Measurements from ENCODE around the gene LAMTOR1. TPM values are rescaled to one million over a fixed set of nuclear protein-coding genes. Genes with fewer than 3 reads are reported as not detected.

The LAMTOR1 gene
- total and polyA plus RNA-seq, 10 of the 15 experiments (the other 5 are each of a cell fraction or from before 2014, with no cell fraction given) = 58.8 to 141 (median 110) TPM

DNA sequence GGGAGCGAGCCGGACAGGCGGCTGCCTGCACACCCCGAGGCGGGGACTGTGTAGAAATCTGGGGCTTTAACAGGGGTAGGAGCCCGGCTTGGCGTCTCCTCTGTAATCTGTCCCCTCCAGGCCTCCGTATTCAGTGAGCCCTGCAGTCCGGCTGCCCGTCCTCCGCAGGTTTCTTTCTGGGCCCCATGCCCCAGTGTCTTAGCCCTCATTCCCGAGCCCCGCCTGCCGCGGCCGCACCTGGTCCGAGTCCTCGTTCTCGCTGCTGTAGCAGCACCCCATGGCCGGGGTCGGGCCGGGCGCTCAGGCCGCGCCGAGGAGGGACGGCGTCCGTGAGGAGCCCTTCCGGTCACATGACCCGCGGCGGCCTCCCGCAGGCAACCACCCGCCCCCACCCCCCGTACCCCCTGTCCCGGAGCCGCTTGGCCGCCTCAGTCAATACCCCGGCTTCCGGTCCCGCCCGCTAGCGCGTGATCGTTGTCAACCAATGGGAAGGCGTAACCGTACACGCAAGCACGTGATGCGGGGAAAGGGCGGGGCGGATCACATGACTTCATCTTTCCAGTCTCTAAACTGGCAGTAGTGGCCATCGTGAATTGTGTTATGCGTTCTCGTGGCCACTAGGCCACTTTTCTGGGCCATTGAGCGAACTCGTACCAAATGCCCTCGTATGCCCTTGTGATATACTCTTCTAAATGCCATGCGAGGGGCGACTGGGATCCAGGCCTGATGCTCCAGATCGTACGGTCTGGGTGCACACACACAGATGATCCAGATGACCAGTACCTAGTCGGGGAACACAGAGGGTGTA lies at the start of gene LAMTOR1 (continued):
- TF ChIP-seq, protein P1, sequence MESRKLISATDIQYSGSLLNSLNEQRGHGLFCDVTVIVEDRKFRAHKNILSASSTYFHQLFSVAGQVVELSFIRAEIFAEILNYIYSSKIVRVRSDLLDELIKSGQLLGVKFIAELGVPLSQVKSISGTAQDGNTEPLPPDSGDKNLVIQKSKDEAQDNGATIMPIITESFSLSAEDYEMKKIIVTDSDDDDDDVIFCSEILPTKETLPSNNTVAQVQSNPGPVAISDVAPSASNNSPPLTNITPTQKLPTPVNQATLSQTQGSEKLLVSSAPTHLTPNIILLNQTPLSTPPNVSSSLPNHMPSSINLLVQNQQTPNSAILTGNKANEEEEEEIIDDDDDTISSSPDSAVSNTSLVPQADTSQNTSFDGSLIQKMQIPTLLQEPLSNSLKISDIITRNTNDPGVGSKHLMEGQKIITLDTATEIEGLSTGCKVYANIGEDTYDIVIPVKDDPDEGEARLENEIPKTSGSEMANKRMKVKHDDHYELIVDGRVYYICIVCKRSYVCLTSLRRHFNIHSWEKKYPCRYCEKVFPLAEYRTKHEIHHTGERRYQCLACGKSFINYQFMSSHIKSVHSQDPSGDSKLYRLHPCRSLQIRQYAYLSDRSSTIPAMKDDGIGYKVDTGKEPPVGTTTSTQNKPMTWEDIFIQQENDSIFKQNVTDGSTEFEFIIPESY (IDR thresholded peaks at IDR 0.05) = no peak
- TF ChIP-seq STAT3 (IDR thresholded peaks at IDR 0.05; ENCODE audit: low read depth, low read length) (no peak), CHD1 (IDR thresholded peaks at IDR 0.05; ENCODE audit: low read depth, low read length) (no peak), RAD51 (IDR thresholded peaks at IDR 0.05) (peak; percentile 99), SMC3 (IDR thresholded peaks at IDR 0.05; ENCODE audit: borderline replicate concordance, low read length) (no peak), MTA3 (IDR thresholded peaks at IDR 0.05; ENCODE audit: borderline replicate concordance, low read length) (no peak), ZSCAN29 (IDR thresholded peaks at IDR 0.05) (no peak), WRNIP1 (IDR thresholded peaks at IDR 0.05; ENCODE audit: borderline replicate concordance, low read depth, low read length) (no peak), POLR2AphosphoS2 (IDR thresholded peaks at IDR 0.05; ENCODE audit: low read depth, low read length) (no peak), SP1 (IDR thresholded peaks at IDR 0.05; ENCODE audit: low read depth, low read length) (peak; percentile 80), SREBF1 (IDR thresholded peaks at IDR 0.05; ENCODE audit: low read length) (no peak), KLF5 (IDR thresholded peaks at IDR 0.05; ENCODE audit: partially characterized antibody) (peak; percentile 64), NR2F1 (conservative IDR thresholded peaks at IDR 0.05) (peak; percentile 54), NFYA (IDR thresholded peaks at IDR 0.05; ENCODE audit: borderline replicate concordance, low read depth, low read length) (no peak), NFYB (IDR thresholded peaks at IDR 0.05; ENCODE audit: insufficient read depth, low read depth, low read length) (peak; percentile 62; the same call in 1 of the 2 replicates), ZNF384 (IDR thresholded peaks at IDR 0.05; ENCODE audit: borderline replicate concordance, low read depth, low read length) (no peak), GATAD2B (conservative IDR thresholded peaks at IDR 0.05; ENCODE audit: low read depth) (no peak), IKZF1 (conservative IDR thresholded peaks at IDR 0.05) (peak; percentile 73), TCF3 (IDR thresholded peaks at IDR 0.05; ENCODE audit: borderline replicate concordance, insufficient read depth, low read depth, low read length) (peak; percentile 78), EP300 (IDR thresholded peaks at IDR 0.05; ENCODE audit: borderline replicate concordance in 1 of 2, control insufficient read depth in 1 of 2, low read depth in 2 of 2, low read length in 2 of 2) (peak in 1 of 2 experiments; percentile 17; a peak in 1 of 4 replicates), ESRRA (IDR thresholded peaks at IDR 0.05; ENCODE audit: low read length) (no peak)
- TF ChIP-seq, protein P2, sequence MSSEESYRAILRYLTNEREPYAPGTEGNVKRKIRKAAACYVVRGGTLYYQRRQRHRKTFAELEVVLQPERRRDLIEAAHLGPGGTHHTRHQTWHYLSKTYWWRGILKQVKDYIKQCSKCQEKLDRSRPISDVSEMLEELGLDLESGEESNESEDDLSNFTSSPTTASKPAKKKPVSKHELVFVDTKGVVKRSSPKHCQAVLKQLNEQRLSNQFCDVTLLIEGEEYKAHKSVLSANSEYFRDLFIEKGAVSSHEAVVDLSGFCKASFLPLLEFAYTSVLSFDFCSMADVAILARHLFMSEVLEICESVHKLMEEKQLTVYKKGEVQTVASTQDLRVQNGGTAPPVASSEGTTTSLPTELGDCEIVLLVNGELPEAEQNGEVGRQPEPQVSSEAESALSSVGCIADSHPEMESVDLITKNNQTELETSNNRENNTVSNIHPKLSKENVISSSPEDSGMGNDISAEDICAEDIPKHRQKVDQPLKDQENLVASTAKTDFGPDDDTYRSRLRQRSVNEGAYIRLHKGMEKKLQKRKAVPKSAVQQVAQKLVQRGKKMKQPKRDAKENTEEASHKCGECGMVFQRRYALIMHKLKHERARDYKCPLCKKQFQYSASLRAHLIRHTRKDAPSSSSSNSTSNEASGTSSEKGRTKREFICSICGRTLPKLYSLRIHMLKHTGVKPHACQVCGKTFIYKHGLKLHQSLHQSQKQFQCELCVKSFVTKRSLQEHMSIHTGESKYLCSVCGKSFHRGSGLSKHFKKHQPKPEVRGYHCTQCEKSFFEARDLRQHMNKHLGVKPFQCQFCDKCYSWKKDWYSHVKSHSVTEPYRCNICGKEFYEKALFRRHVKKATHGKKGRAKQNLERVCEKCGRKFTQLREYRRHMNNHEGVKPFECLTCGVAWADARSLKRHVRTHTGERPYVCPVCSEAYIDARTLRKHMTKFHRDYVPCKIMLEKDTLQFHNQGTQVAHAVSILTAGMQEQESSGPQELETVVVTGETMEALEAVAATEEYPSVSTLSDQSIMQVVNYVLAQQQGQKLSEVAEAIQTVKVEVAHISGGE (CRISPR knock-in tag; IDR thresholded peaks at IDR 0.05) = peak; percentile 60
- TF ChIP-seq, protein P3, sequence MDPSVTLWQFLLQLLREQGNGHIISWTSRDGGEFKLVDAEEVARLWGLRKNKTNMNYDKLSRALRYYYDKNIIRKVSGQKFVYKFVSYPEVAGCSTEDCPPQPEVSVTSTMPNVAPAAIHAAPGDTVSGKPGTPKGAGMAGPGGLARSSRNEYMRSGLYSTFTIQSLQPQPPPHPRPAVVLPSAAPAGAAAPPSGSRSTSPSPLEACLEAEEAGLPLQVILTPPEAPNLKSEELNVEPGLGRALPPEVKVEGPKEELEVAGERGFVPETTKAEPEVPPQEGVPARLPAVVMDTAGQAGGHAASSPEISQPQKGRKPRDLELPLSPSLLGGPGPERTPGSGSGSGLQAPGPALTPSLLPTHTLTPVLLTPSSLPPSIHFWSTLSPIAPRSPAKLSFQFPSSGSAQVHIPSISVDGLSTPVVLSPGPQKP (IDR thresholded peaks at IDR 0.05; ENCODE audit: low read depth, low read length) = peak; percentile 66; the same call in 1 of the 2 replicates
